Fibroblast of pulmonary artery (primary cell): ENCODE data around the gene KIAA1958.
A peak's percentile ranks its signal among the peaks of the same experiment; 100 is the strongest.

Source experiments
- DNase-seq: peaks from one replicate; pipeline ENCODE4 v3.0.0-alpha.2; 2010; ENCODE audit warnings: low read depth
- H3K4me3 ChIP-seq: replicated peaks from 2 replicates; pipeline ENCODE4 v1.5.1; 2011; ENCODE audit warnings: low read depth, mild to moderate bottlenecking, control low read depth, low read length, moderate library complexity
- TF ChIP-seq, protein P1 (sequence below): IDR thresholded peaks from 2 replicates; pipeline ENCODE4 v1.5.1; 2011; ENCODE audit warnings: mild to moderate bottlenecking, control low read depth, low read length, inconsistent platforms; ENCODE audit errors: missing control alignments

KIAA1958 gene

GRCh38 chr9:112553256-112553826, 66.7 kb downstream of the KIAA1958 start:
- no peak overlapping the region for H3K4me3 ChIP-seq
- DNase-seq = no peak
- TF ChIP-seq, protein P1, sequence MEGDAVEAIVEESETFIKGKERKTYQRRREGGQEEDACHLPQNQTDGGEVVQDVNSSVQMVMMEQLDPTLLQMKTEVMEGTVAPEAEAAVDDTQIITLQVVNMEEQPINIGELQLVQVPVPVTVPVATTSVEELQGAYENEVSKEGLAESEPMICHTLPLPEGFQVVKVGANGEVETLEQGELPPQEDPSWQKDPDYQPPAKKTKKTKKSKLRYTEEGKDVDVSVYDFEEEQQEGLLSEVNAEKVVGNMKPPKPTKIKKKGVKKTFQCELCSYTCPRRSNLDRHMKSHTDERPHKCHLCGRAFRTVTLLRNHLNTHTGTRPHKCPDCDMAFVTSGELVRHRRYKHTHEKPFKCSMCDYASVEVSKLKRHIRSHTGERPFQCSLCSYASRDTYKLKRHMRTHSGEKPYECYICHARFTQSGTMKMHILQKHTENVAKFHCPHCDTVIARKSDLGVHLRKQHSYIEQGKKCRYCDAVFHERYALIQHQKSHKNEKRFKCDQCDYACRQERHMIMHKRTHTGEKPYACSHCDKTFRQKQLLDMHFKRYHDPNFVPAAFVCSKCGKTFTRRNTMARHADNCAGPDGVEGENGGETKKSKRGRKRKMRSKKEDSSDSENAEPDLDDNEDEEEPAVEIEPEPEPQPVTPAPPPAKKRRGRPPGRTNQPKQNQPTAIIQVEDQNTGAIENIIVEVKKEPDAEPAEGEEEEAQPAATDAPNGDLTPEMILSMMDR = no peak

DNA sequence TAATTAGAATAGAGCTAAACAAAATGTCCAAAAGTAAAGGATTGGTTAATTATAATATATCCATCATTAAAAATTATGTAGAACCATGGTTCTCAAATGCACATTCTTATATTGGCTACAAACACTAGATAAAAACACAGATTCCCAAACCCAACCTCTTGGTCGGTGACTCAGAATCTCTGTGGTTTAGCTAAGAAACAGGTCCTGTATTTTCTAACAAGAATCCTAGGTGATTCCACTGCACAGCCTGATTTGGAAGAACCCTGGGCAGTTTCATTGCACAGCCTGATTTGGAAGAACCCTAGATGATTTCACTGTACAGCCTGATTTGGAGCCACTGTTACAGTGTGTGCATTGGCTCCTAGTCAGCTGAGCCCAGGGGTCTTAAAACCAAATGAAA, 67.9 kb downstream of the KIAA1958 start:
- no peak for DNase-seq
- H3K4me3 ChIP-seq = no peak overlapping the region
- TF ChIP-seq, protein P1 = no peak

- no peak for DNase-seq
- TF ChIP-seq, protein P1 = no peak
- no peak overlapping the region for H3K4me3 ChIP-seq
These were observed 68.5 kb downstream of the KIAA1958 start for GRCh38 chr9:112555101-112555643.

- TF ChIP-seq, protein P1 = no peak
- no peak for DNase-seq
- no peak overlapping the region for H3K4me3 ChIP-seq
These were observed 69.3 kb downstream of the KIAA1958 start for GRCh38 chr9:112555844-112556482.

- DNase-seq = peak; percentile 14
- TF ChIP-seq, protein P1 = no peak
- H3K4me3 ChIP-seq = no peak overlapping the region
These were observed 70.1 kb downstream of the KIAA1958 start for GRCh38 chr9:112556497-112557442.

DNA sequence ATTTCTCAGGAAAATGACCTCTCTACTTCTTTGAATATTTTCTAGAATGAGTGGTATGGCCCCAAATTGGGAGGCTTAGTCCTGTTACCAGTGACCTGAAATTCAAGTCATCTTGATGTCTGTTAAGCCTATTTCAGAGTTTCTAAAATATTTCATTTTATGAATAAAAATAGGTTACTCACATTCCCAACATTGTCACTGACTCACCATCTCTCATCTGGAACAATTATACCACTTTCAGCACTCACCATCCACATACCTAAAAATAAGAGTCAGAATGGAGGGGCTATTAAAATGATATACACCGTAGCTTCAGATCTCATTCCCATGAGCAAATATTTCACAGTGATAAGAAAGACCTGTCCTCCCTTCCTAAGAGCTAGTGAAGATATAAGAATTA, 71.8 kb downstream of the KIAA1958 start:
- DNase-seq = peak; percentile 23
- H3K4me3 ChIP-seq = no peak overlapping the region
- TF ChIP-seq, protein P1 = no peak
